GM21367 (cell line): ENCODE measurements around the gene PIP5K1B.

Experiments
- ATAC-seq: cut with Tn5 transposase; IDR thresholded peaks from one replicate; pipeline ENCODE4 v1.9.1; 2021; ENCODE audit not compliant: unreplicated experiment

The PIP5K1B gene

DNA sequence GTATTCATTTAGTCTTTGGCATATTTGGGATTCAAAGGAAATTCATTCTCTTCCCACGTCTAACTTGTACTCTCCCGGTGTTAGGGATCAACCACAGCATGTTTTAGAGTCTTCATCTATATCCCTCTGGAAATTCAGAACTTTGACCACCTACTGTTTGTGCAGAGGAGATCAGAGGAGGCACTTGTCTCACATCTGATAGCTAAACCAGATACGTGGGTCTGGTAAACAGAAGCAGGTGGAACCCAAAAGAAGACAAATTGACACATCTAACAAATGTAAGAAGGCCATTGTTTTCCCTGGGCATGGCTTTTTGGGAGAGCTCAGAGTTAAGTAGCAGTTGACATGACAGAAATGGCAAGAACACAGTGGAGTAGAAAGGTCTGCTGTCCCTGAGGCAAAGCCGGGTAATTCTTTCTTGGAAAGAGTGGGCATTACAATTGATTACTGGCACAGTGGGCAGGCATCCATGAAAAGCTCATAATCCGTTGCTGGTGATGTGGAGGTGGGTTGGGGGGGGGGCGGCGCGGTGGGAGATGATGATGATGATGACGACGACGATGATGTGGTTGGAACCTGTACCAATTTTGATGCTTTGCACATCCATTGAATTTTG, 27.5 kb downstream of the PIP5K1B start:
- ATAC-seq = no peak

DNA sequence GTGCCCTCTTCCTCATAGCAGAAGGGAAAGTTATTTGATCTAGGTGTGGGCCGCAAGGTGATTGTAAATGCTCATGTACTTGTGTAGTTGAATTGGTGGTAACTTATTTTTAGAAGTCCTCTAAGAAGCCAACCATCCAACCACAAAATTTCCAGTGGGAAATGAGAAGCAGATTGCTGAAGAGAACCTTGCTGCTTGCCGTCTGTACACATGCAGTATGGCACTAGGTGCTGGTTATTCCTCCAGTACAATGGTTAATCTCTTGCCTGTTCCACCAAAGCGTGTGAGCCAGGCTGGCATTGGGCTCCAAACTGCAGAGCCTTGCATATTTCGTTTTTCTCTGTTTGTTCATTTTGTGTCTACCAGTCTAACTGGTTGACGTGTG, 28.0 kb downstream of the PIP5K1B start:
- no peak for ATAC-seq

DNA sequence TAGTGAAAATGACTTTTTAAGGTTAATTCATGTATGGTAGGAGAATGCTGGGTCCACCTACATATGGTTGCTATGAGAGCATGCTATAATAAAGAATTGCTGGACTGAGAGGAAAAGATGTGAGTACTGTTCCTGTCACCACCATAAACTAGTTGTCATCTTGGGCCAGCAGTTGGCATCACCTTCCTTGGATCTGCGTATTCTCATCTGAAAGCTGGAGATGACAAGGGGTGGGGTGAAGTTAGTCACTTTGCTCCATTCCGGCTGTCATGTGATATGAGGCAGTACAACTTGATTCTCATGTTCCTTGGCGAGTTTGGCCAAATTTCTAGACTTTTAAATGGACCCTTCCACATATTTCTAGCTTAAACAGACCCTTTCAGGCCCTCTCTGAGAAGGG, 33.3 kb downstream of the PIP5K1B start:
- ATAC-seq = no peak

GRCh38 chr9:68739621-68740174, 34.7 kb downstream of the PIP5K1B start:
- no peak for ATAC-seq

- no peak for ATAC-seq
Observed at GRCh38 chr9:68740561-68740960, 35.5 kb downstream of the PIP5K1B start.

GRCh38 chr9:68741234-68741633, 36.2 kb downstream of the PIP5K1B start:
- no peak for ATAC-seq

GRCh38 chr9:68741704-68742332, 36.8 kb downstream of the PIP5K1B start:
- no peak for ATAC-seq

DNA sequence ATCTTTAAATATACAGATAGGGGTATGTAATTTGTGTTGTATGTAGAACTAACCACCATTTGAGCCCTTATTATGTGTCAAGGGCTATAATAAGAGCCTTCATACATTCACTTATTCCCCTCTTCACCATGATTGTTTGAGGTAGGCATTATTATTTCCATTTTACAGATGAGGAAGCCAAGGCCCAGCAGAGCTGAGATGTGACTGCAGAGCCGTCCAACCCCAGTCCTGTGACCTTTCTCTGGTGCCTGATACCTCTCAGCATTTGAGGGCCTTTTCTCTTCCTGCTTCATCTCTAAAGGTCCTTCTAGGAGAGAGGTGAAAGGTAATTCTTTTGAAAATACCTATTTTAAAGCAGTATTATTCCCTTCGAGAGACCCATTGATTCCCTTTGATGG, 37.3 kb downstream of the PIP5K1B start:
- ATAC-seq = no peak

- no peak for ATAC-seq
Observed at GRCh38 chr9:68744426-68744825, 39.4 kb downstream of the PIP5K1B start.

- ATAC-seq = no peak
Observed at GRCh38 chr9:68746525-68746924, 41.5 kb downstream of the PIP5K1B start.

- no peak for ATAC-seq
Observed at GRCh38 chr9:68747043-68747533, 42.0 kb downstream of the PIP5K1B start.

DNA sequence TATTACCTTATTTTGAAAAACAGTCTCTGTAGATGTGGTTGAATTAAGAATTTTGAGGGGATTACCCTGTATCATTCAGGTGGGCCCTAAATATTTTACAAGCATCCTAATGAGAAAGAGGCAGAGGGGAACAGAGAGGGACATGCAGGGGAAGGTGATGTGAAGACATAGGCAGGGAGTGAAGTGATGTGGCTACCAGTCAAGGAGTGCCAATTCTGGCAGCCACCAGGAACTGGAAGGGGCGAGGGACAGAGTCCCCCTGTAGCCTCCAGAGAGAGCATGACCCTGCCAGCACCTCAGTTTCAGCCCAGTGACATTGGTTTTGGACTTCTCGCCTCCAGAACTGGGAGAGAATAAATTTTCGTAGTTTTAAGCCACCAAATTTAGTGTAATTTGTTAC, 44.1 kb downstream of the PIP5K1B start:
- no peak for ATAC-seq

GRCh38 chr9:68749579-68750159, 44.6 kb downstream of the PIP5K1B start:
- ATAC-seq = no peak

DNA sequence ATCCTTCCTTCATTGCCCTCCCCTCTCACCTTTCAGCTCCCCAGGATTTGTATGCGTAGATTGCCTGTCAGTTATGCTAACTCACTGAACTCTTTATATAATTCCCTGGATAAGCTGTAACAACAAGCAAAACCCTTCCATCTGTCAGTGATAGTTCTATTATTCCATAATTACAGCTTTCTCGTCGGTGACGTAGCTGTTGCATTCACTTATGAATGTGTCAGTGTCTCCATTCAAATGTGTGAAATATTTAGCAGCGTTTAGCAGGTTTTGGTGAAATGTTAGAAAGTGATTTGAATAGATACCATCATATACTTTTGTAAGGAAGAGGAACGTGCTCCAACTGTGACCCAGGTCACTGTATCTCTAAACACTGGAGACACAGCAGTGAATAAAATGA, 45.2 kb downstream of the PIP5K1B start:
- no peak for ATAC-seq

DNA sequence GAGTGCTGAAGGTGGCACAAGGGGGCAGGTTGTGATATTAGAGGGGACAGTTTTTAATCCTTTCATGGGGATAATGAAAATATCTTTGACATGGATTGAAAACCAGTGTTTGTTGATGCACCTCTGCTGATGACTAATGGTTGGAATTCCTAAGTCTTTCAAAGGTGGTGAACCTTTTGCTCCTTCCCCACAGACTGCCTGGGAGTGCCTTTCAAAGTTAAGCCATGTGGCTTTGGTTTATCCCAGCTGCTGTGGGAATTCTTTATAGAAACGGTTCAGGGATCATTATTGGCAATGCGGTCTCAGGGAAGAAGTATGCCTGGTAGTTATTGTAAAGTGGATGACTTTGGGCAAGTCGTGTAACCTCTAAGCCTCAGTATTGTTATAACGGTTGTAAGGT, 45.7 kb downstream of the PIP5K1B start:
- ATAC-seq = no peak

- ATAC-seq = no peak
Observed at GRCh38 chr9:68751556-68751955, 46.5 kb downstream of the PIP5K1B start.

DNA sequence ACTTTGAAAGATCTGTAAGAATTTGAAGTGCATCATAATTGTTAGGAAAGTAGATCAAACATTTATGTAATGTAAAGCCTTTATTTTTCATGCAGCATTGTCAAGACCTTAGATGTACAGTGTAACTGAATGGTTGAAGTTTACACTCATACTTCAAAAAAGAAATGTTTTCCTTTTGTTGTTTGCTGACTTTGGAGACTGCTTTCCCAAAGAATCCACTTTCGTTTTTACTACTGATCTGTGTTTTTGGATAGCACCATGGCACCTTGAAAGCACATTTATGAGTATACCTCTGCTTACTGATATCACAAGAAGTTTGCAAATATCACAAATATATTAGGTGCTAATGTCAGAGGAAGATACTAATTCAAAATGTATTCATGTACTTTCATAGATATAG, 50.0 kb downstream of the PIP5K1B start:
- no peak for ATAC-seq

- no peak for ATAC-seq
Observed at GRCh38 chr9:68755752-68756151, 50.7 kb downstream of the PIP5K1B start.

DNA sequence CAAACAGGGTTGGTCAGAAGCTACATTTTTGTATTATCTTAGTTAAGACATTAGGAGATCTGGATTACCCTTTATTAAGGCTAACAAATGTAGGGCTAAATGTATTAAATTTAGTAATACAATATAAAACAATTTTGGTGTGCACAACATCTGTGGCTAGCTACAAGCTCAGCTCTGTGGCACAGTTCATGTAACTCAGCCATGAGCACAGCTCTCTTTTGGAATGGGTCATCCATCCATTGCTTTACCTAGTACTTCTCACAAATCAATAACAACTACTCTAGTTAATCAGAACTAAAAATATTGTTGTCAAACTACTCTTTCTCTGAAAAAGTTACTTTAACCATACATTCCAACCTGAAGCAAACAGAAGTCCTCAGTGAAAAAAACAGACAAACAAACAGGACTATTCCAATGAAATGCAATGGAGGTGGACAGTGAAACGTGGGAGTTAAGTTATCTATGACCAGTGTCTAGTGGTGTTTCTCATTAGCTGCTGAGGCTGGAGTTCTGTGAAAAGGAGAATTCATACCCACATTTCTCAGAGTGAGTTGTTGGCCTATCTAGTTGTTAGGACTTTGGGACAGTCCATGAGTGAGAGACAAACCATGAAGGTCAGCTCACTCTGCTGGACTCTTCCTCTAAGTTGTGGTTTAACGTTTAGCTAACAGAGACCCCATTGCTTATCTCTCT, 55.1 kb downstream of the PIP5K1B start:
- no peak for ATAC-seq

GRCh38 chr9:68760674-68761333, 55.8 kb downstream of the PIP5K1B start:
- no peak for ATAC-seq

DNA sequence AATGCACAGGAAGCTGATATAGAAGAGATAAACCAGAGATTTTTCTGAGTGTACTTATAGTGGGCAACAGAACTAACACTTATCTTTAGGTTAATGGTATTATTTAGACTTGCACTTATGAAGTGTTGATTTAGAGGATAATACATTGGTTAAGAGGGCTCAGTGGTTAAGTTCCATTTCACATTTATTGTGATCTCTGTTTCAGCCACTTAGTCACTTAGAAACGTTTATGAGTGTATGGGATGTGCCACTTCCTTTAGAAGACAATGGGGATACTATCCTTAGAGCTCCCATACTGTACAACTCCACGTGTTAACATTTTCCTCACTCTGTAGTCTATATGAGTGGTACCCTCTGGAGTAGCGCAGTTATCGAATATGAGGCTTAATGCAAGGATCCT, 57.5 kb downstream of the PIP5K1B start:
- no peak for ATAC-seq
